Jurkat, Clone E6-1 (cell line): ENCODE data around the gene RFLNA.

Experiments used
- DNase-seq: peaks from one replicate; pipeline ENCODE4 v3.0.0-alpha.2; 2011; ENCODE audit warnings: low read depth, low spot score
- H3K4me3 ChIP-seq: 2 replicates; pipeline ENCODE4 v1.5.1; 2011; ENCODE audit warnings: mild to moderate bottlenecking, low read length, control low read depth, moderate library complexity

RFLNA gene

DNA sequence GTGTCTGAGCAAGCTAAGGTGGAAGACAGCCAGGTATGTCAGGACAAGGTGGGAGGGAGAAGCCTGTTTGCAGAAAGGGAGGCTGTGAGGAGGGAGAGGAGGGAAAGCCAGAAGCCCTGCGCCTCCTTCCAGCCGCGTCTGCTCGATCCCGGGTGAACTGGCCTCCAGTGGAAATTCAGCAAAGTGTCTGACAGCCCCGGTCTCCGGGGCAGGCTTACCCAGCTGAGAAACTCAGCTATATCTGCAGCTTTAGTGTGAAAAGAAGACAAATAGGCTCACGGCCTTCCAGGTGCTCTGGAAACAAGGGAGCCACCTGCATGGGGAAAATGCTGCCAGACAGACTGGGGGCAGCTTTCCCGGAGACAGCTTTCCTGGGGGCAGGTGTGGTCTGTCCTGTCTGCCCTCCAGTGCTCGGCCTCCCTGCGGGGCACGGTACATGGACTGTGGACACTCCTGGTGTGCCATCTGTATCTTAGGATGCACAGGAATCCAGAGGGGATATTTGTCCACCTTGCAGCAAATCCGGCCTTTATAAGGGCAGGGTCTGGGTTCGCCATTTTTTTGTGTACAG, 6.3 kb downstream of the RFLNA start:
- no peak for DNase-seq
- no peak overlapping the region for H3K4me3 ChIP-seq

DNA sequence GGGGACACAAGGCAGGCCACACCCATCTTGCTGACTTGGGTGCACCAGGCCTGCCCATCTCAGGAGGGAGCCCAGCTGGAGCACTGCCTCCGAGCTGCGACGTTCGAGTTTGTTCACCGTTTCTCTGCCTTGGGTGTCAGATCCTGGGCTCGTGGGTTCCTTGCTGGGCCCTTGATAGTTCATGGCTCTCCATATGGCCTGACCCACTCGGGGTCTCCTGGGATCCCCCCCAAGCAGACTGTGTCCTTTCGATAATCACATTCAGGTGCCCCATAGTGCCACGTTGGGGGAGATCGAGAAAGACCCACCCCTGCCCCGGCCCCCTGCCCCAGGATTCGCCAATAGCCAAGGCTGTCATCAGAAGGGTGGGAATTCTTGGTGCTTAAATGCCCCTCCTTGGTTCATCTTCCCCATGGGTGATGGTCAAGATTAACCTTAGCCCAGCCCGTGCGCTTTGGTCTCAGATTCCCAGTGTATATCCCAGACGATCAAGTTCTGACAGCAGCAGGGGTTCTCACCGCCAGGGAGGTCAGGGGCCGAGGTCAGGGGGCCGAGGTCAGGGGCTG, 7.4 kb downstream of the RFLNA start:
- no peak overlapping the region for H3K4me3 ChIP-seq
- DNase-seq, result no peak

DNA sequence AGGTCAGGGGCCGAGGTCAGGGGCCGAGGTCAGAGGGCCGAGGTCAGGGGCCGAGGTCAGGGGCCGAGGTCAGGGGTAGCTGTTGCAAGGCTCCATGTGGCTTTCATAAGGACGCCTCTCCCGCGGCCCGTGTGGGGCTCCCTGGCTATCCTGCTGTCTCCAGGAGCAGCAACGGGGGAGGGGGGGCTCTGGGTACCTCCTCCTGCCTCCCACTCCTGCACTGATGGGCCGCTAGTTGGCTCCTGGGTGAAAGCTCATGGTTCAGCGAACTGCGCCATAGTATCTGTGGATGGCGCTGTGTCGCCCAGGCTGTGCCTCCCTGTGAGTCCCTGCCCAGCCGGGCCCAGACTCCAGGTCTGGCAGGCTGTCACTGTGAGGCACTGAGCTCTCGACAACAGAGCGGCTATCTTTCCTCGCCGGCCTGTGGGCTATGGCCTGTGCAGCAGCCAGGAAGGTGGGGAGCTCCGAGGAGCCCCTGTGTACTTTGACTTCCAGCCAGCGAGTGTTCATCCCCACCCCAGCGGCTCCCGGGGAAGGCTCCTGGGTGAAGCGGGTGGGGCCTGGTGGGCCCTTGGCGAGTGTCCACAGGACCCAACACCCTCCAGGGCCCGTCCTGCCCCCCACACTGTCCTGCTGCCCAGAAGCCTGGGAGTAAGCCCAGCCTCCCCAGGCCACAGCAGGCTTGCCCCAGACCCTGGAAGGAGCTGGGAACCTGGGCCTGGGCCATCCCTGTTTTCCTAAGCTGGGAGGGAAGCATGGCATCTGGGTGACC, 8.1 kb downstream of the RFLNA start:
- no peak overlapping the region for H3K4me3 ChIP-seq
- no peak for DNase-seq

DNA sequence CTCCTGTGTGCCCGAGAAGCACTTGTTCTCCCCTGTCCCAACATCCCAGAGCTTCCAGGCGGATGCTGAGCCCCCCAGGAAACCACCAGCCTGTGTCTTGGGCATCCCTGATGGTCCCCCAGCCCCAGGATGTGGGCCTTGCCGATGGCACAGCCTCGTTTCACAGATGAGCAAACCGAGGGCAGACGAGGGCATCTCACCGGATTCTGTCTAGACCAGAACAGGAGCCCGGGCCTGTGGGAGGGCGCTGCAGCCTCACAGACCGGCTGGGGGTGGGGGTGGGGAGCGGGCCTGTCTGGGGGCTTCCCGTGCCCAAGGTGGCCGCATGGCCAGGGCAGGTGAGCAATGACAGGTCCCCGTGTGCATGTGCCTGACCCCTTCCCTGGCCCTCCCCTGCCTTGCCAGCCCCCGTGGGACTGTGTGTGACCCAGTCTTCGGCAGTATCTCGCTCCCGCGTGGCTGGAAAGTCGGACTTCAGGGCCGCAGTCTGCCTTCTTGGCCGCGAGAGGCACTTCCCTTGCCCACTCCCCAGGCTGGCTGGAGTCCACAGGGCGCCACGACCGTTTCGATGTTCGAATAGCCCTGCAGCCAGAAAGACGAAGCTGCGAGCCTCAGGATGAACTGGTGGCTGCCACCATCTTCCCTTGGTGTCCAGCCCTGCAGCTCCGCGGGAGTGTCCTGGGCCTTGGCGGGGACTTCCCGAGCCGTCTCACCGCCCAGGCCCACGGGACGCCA, 8.9 kb downstream of the RFLNA start:
- H3K4me3 ChIP-seq, result no peak overlapping the region
- DNase-seq, result no peak

DNA sequence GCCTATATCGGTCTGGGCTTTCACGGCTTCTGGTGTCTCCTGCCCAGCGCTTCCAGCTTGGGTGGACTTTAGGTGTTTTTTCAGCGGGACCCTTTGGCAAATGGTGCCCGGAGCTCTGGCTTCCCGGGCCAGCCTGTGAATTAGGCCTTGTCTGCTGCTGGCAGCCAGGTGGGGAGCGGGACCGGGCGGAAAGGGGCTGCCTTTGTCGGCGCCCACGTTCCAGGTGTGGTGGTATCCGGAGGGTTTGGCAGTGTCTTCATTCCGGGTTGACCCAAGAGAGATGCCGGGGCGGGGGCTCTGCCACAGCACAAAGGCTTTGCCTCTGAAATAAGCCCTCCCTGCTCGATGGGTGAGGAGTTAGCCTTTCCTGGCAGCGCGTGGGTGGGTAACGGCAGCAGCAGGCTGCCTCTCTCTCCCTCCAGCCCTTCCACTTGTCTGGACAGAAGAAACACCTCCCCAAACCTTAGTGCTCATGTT, 9.5 kb downstream of the RFLNA start:
- DNase-seq, result no peak
- no peak overlapping the region for H3K4me3 ChIP-seq

DNA sequence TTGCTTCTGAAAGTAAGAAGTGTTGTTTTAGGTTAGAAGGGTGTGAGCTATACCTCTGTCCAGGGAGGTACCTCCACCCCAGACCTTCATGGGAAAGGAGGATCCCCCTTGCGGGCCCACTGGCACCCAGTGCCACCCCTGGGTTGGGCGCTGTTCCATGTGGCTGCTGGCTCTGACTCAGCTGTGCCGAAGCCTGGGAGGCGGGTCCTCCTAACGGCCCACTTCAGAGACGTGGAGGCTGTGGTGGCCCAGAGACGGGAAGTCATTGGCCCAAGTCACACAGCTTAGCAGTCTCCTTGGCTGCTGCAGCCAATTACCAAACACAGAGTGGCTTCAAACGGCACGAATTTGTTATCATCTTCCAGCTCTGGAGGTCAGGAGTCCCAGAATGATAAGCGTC, 10.2 kb downstream of the RFLNA start:
- no peak overlapping the region for H3K4me3 ChIP-seq
- DNase-seq, result no peak

DNA sequence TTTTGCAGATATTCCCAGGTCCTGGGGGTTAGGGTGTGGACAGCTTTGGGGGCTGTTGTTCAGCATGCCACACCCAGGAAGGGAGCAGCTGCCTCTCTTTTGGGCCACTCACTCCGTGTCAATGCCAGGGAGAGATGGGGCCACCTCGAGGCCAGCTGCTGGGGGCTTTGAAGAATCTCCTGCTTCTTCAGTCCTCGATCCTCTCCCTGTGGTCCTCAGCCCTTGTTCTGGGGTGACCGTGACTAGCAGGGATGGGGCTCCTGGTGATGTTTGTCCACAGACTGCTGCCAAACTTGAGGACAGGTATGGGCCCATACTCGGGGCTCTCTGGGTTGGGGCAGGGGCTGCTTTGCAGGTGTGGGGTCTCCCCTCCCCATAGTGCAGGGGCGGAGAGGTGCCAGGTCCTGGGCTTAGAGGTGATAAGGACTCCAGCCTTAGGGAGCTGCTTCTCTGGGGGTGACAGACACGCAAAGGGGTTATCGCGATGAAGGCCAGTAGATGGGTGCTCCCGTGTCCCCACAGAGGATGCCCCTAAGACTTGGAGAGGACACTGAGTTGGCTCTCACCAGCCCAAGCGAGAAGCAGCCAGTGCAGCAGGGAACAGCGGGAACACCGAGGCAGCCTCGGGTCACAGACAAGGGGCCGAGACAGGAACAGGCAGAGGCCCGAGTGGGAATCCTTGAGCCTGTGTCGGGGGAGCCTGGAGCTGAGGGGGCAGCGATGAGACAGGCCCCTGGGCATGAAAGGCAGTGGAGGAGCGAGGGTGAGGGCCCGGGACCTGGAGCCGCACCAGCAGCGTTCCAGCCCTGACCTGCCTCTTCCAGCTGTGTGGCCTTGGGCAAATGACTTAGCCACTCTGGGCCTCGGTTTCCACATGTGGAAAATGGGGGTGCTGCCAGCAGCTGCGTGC, 11.1 kb downstream of the RFLNA start:
- no peak overlapping the region for H3K4me3 ChIP-seq
- no peak for DNase-seq

DNA sequence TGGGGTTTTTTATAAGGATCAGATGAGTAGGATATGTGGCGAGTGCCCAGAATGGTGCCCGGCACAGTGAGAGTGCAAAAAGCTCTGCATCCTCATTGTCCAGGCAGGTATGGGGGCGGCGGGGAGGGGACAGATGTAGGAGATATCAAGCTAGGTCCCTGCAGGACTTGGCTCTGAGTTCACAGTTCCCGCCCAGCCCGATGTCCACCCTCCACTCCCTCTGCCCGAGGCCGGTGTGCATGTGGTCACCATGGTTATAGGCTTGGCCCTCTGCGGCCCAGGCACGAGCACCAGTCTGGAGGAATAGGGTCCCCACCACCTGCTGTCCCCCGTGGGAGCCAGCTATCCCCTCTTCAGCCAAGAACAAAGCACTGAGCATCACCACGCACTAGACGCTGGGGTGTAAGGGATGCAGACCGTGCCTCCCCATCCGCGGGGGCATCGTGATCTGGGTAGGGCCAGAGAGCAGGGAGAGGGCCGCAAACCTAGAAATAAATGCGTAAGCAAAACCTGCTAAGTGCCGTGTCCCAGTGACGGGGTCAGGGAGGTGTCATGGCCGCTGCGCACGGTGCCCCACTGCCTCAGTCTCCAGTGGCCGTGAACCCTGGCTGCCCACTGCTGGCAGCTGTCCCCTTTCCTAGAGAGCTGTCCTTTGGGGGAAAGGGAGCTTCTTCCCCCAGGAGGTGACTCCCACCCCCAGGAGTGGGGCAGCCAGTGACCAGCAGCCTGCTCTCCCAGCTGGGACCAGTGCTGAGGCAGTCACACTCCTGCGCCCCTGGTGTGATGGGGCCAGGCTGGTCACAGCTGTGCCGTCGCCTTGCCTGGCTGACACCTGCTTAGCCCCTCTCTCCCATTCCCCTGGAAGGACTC, 12.0 kb downstream of the RFLNA start:
- DNase-seq, result no peak
- no peak overlapping the region for H3K4me3 ChIP-seq

DNA sequence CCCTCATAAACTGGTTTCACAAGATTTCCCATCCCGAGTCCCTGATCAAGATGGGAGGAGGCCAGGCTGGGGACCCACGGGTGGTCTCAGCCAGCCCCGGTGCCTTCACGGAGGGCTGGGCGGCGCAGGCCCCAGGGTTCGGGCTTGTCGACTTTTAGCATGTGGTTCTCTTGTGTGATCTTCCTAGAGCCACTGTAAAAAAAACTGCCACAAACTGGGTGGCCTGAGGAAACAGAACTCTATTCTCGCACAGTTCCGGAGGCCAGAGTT, 12.6 kb downstream of the RFLNA start:
- H3K4me3 ChIP-seq, result no peak overlapping the region
- DNase-seq, result no peak

DNA sequence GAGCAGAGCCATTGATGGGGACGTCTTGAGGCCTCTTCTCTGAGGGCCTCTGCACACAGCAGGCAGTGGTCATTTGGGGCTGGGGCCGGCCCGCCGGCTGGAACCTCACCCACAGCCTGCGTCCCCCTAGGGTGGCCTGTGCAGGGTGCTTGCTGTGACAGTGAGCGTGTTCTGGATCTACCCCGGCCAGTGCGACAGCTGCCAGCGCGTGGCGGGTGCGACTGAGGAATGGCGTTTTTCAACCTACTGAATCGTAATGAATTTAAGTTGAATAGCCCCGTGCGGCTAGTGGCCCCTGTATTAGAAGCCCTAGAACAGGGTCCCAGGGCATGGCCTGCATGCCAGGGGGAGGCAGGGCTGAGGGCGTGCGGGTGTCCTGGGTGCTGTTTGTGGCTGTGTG, 13.8 kb downstream of the RFLNA start:
- H3K4me3 ChIP-seq, result no peak overlapping the region
- DNase-seq, result no peak

DNA sequence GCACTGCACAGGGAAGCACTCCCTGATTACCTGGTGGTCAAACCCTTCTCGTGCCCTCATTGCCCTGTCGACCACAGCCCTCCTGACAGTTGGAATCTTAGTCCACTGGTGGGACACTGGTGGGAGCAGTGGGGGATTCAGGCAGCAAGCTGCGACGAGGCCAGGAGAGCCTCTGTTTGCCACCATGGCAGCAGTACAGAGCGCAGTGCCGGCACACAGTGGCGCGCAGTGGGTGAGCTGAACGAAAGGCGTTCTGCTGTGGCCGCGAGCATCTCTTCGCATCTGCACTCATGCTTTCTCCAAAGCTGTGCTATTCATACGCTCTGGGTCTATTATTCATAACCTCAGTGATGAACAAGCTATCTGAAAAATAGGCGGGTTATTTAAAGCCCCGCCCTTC, 14.3 kb downstream of the RFLNA start:
- H3K4me3 ChIP-seq, result no peak overlapping the region
- no peak for DNase-seq

DNA sequence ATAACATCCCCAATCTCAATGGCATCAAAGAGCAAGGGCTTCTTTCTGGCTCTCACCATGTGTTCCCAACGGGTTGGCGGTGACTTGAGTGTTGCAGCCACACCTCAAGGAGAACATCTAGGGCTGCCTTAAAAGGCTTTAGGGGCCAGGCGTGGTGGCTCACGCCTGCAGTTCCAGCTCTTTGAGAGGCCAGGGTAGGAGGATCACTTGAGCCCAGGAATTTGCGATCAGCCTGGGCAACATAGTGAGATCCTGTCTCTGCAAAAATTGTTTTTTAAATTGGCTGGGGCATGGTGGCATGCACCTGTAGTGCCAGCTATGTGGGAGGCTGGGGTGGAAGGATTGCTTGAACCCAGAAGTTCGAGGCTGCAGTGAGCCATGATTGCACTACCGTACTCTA, 14.9 kb downstream of the RFLNA start:
- no peak overlapping the region for H3K4me3 ChIP-seq
- DNase-seq, result no peak

DNA sequence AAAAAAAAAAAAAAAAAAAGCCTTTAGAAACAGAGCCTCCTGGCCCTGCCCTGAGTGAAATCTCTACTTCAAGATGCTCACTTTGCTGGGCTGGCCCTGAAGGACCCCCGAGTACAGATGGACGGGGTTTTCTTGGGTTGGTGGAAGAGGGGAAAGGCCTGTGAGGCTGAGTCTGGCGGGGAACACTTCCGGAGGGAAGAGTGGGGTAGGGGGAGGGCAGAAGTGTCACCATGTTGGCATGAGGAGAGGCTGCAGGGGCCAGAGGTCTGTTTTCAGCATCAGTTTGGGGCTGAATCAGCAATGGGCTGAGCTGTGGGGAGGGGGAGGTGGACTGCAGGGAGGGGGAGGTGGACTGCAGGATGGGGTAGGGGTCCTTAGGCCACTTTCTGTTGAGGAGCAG, 15.3 kb downstream of the RFLNA start:
- no peak for DNase-seq
- H3K4me3 ChIP-seq, result no peak overlapping the region

DNA sequence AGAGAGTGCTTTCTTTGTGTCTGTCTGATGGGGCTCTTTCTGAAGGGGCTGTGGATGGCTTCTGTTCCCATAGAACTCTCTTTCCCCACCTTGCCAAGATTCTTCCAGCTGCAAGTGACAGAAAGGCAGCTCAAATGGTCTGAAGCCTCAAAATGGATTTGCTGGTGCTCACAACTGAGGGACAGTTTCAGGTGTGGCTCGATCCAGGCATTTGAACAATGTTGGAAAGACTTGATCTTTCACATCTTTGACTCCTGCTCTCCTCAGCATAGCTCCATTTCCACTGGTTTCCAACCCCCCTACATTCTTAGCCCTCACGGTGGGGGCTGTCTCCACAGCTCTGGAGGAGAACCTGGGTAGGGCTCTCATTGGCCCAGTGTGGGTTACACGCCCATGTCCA, 15.9 kb downstream of the RFLNA start:
- no peak for DNase-seq
- no peak overlapping the region for H3K4me3 ChIP-seq

DNA sequence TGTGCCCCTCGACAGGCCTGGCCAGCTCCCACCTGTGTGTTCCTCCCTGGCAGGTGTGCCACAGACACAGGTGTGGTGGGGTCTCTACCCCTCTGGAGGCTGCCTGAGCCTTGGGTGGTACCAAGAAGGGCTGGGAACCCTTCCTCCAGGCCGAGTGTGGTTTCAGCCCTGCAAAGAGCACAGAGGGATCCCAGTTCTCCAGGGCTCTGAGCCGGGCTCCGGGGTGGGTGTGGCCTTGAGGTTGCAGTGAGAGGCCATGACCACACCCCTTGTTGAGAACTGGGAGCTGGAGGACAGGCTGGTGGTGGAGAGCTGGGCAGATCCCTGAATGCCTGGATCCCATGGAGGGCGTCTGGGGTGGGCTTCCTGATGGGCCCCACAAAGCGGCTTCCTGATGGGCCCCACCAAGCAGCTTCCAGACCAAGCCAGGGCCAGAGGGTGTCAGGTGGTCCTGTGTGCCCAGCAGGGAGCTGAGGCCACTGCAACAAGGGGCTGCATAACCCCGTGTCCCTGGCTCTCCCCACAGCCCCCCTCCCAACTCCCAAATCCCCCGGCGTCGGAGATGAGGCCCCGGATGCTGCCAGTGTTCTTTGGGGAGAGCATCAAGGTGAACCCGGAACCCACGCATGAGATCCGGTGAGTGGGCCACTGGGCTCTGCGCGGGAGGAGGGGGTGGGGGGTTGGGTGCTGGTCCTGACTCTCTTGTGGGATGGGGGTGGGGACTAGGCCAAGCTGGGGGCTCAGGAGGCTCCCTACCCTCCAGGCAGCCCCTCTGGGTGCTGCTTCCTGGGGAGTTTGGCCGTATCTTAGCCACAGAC, 16.6 kb downstream of the RFLNA start:
- no peak overlapping the region for H3K4me3 ChIP-seq
- no peak for DNase-seq

DNA sequence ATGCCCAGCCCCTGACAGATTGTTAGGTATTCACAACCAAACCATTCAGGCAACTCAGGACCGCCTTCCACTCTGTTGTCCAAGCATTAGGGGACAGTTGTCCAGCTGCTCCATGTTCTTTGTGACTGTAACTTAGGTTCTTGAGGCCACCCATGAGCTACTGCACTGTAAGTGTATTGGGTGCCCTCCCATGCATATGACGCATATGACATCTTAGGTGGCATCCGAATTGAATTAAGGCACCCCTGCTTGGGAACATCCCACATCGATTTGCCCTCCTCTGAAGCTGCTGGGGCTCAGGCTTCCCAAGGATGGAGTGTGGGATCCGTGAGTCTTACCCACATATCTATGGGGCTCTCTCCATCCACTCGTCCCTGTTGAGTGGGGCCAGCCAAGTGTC, 17.7 kb downstream of the RFLNA start:
- no peak for DNase-seq

DNA sequence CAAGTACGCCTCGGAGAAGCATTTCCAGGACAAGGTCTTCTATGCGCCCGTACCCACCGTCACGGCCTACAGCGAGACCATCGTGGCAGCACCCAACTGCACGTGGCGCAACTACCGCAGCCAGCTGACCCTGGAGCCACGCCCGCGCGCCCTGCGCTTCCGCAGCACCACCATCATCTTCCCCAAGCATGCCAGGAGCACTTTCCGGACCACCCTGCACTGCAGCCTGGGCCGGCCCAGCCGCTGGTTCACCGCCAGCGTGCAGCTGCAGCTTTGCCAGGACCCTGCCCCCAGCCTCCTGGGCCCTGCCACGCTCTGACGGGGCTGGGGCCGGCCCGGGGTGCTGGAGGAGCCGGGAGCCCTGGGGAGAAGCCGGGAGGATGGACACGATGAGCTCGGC, 19.3 kb downstream of the RFLNA start:
- H3K4me3 ChIP-seq, result no peak overlapping the region
- DNase-seq, result no peak

More for the DNA sequence above, 17.7 kb downstream of the RFLNA start:
- no peak overlapping the region for H3K4me3 ChIP-seq

DNA sequence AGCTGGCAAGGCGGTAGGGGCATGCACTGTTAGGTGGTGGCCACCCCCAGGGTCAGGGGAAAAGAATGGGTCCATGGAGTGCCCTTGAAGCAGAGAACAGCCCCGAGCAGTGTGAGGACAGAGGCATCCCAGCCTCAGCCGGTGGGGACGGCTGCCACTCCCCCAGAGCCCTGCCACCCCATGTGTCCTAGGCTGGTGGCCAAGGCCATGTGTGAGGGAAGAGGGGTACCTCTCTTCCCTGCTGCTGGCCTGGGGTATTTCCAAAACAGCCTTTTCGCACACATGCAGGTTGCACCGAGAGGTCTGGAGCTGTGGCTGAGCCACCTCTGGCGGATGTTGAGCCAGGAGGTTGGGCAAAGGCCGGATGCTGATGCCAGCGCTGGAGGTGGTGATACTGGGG, 19.9 kb downstream of the RFLNA start:
- no peak overlapping the region for H3K4me3 ChIP-seq
- no peak for DNase-seq
